Esophagus squamous epithelium (tissue), 5 donors: ENCODE measurements around the gene TTC19. TPM values are rescaled to one million over a fixed set of nuclear protein-coding genes. Genes with fewer than 3 reads are reported as not detected.

Experiments
- DNase-seq: peaks from one replicate; lab custom pipeline; 2025; lab: John Stamatoyannopoulos, UW
- H3K27ac ChIP-seq, 4 donors: fragments of 200-600 bp; sonication (generic); one replicate each; pipeline ENCODE4 v1.5.1; 2016 to 2019; ENCODE audit warnings: mild to moderate bottlenecking in 1 of 4
- H3K27me3 ChIP-seq, 4 donors: fragments of 200-600 bp; sonication (generic); 1 replicate in 3 of 4; 2 replicates in 1 of 4; pipeline versions ENCODE4 v1.5.1 to v1.6.0; 2017 to 2021; ENCODE audit warnings: antibody characterized with exemption in 1 of 4
- H3K36me3 ChIP-seq, 3 donors: fragments of 200-600 bp; sonication (generic); one replicate each; pipeline ENCODE4 v1.5.1; 2016 to 2019
- H3K4me1 ChIP-seq, 3 donors: fragments of 200-600 bp; sonication (generic); one replicate each; pipeline ENCODE4 v1.5.1; 2017 to 2019
- H3K4me3 ChIP-seq, 4 donors: fragments of 200-600 bp; sonication (generic); 1 replicate in 3 of 4; 2 replicates in 1 of 4; pipeline ENCODE4 v1.5.1; 2016 to 2019; ENCODE audit warnings: mild to moderate bottlenecking in 2 of 4, moderate library complexity in 1 of 4
- H3K9me3 ChIP-seq, 3 donors: fragments of 200-600 bp; sonication (generic); one replicate each; pipeline ENCODE4 v1.5.1; 2016 to 2019
- CTCF ChIP-seq, 6 experiments: fragments of 450-650 bp in 4 of 6; fragments of 200-600 bp in 2 of 6; sonication (generic) in 2 of 6; IDR thresholded peaks; one replicate each; pipeline ENCODE4 v1.5.1; 2016 to 2019; ENCODE audit warnings: antibody characterized with exemption in 6 of 6, mild to moderate bottlenecking in 4 of 6, moderate library complexity in 4 of 6
- POLR2A ChIP-seq, 4 donors: fragments of 450-650 bp; IDR thresholded peaks; one replicate each; pipeline ENCODE4 v1.6.1; 2017; ENCODE audit warnings: antibody characterized with exemption in 4 of 4, mild to moderate bottlenecking in 4 of 4, moderate library complexity in 3 of 4
- WGBS, 2 donors: methylation state at CpG; one replicate each; pipeline ENCODE4 v1.1.5; 2018; 5-methylcytosine and 5-hydroxymethylcytosine counted together
- intact Hi-C: fragments of 100-400 bp; cut with DNase I; formaldehyde crosslinking; loops from one replicate; pipeline ENCODE4 v1.15.0; 2022
- total RNA-seq, 4 donors: library from RNA; depleted of rRNA; stranded (reverse); fragments of >200 nt; gene quantifications; one replicate each; pipeline ENCODE4 v1.1.0, GENCODE V29; 2016
- donor health status: DM: yes; HTN: yes; CAD: no.

TTC19 gene
- total RNA-seq, 4 donors from 2014 or later, result 20.0 to 75.7 (median 35.6) TPM

- H3K4me3 ChIP-seq, result no peak overlapping the region
- H3K9me3 ChIP-seq, result no peaks in the 10 kb centered on the region
- peaks cover 4 to 12% (median 7%) of the 10 kb centered on the region in 3 donors for H3K4me1 ChIP-seq
- intact Hi-C loops, result no loop called here
- no peak for DNase-seq
- peak overlapping the region; percentile 47 to 78 (median 71) for H3K27ac ChIP-seq
- peaks cover 25 to 98% (median 59%) of the 10 kb centered on the region in 3 donors for H3K36me3 ChIP-seq
- TF ChIP-seq CTCF (IDR thresholded peaks at IDR 0.05) (peak in 1 of 6 experiments; percentile 34), POLR2A (IDR thresholded peaks at IDR 0.05) (no peak)
- no peaks in the 10 kb centered on the region for H3K27me3 ChIP-seq
- WGBS, 2 donors, result 46 to 50% methylated on average over 5 of the region's 5 CpGs
Observed at GRCh38 chr17:16027708-16028584, 28.3 kb downstream of the TTC19 start.

DNA sequence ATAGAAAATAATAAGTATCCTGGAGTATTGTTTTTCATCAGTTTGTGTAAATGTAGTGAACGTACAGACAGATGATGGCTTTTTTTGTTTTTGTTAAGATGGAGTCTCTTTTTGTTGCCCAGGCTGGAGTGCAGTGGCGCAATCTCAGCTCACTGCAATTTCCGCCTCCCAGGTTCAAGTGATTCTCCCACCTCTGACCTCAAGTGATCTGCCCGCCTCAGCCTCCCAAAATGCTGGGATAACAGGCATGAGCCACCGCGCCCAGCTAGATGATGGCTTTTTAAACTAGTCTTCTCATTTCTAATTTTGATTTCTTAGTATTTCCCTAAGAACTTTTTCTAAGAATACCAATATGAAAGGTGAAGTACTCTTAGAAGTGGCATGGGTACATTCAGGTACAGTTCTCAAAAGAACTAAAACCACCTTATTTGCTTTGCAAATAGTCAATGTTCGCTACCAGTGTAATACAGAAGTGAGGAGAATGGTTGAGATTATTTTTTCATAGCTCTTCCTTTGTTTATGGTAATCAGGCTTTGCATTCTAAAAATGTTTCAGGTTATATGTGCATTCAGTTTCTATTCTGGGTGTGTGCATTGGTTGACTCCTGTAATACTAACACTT, 34.2 kb downstream of the TTC19 start:
- Histone ChIP-seq H3K4me1 (no peaks in the 10 kb centered on the region), H3K27me3 (no peaks in the 10 kb centered on the region), H3K4me3 (no peak overlapping the region), H3K27ac (no peak overlapping the region), H3K9me3 (no peaks in the 10 kb centered on the region), H3K36me3 (peaks cover 7 to 100% (median 47%) of the 10 kb centered on the region in 3 donors)
- WGBS, 2 donors, result 92 to 96% methylated on average over 7 of the region's 7 CpGs
- intact Hi-C loops, result no loop called here
- no peak for DNase-seq
- TF ChIP-seq CTCF (IDR thresholded peaks at IDR 0.05) (no peak), POLR2A (IDR thresholded peaks at IDR 0.05) (no peak)

- Histone ChIP-seq H3K27me3 (no peaks in the 10 kb centered on the region), H3K4me3 (no peak overlapping the region), H3K4me1 (no peaks in the 10 kb centered on the region), H3K36me3 (peaks cover 0 to 100% (median 30%) of the 10 kb centered on the region in 3 donors), H3K9me3 (no peaks in the 10 kb centered on the region), H3K27ac (no peak overlapping the region)
- TF ChIP-seq CTCF (IDR thresholded peaks at IDR 0.05) (no peak), POLR2A (IDR thresholded peaks at IDR 0.05) (no peak)
- intact Hi-C loops, result no loop called here
- WGBS, 2 donors, result 90 to 96% methylated on average over 2 of the region's 2 CpGs
- no peak for DNase-seq
Observed at GRCh38 chr17:16036261-16036660, 36.6 kb downstream of the TTC19 start.

DNA sequence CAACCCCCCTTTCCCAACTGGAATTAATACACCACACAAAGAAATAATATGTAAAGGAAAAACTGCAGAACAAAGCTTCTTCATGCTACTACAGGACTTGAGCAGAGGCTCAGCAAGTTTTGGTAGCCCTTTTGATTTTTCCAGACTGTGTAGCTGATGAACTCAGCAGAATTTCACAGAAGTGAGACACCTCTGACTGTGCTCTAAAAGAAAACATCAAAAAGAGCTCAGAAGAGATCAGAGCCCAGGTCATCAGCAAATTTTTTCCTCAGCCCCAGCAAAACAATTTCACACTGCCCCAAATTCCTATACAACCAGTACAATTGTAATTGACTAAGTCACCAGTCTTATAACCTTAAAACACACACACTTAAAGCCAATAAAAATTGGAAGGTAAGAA, 38.0 kb downstream of the TTC19 start:
- Histone ChIP-seq H3K36me3 (peaks cover 4 to 100% (median 27%) of the 10 kb centered on the region in 3 donors), H3K27ac (no peak overlapping the region), H3K9me3 (no peaks in the 10 kb centered on the region), H3K27me3 (no peaks in the 10 kb centered on the region), H3K4me3 (no peak overlapping the region), H3K4me1 (no peaks in the 10 kb centered on the region)
- intact Hi-C loops, result no loop called here
- TF ChIP-seq POLR2A (IDR thresholded peaks at IDR 0.05) (no peak), CTCF (IDR thresholded peaks at IDR 0.05) (no peak)
- no peak for DNase-seq

DNA sequence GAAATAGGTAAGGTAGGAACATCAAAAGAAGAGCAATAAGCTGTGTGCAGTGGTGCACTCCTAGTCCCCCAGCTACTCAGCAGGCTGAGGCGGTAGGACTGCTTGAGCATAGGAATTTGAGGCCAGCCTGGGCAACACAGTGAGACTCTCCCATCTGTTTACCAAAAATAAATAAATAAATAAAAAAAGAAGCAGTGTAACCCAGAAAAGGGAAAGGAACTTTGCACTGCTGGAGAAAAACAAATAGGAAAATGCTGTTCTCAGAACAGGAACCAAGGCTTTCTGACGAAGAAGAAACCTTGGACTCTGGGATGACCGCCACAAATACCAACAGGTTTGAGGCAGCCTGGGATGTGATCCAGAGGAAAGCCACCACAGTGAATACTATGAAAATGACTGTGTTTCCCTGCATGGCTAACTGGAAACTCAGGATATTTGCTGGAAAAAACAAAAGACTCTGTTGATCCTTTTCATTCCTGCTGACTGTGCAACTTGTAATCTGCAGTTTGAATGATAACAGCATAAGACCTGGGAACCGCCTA, 41.2 kb downstream of the TTC19 start:
- H3K4me3 ChIP-seq, result no peak overlapping the region
- H3K4me1 ChIP-seq, result no peaks in the 10 kb centered on the region
- H3K27me3 ChIP-seq, result no peaks in the 10 kb centered on the region
- peaks cover 6 to 100% (median 27%) of the 10 kb centered on the region in 3 donors for H3K36me3 ChIP-seq
- H3K27ac ChIP-seq, result no peak overlapping the region
- H3K9me3 ChIP-seq, result no peaks in the 10 kb centered on the region
- intact Hi-C loops, result no loop called here
- WGBS, 2 donors, result 88 to 89% methylated on average over 4 of the region's 4 CpGs
- TF ChIP-seq CTCF (IDR thresholded peaks at IDR 0.05) (no peak), POLR2A (IDR thresholded peaks at IDR 0.05) (no peak)
- DNase-seq, result no peak
